ENCODE measurements around the gene ATP11A. TPM values are rescaled to one million over a fixed set of nuclear protein-coding genes. Genes with fewer than 3 reads are reported as not detected.

Gene ATP11A
- total and polyA plus RNA-seq, 9 of the 15 experiments (the other 6 are each of a cell fraction or from before 2014, with no cell fraction given), result 0.38 to 34.2 (median 4.2) TPM

- H2AFZ ChIP-seq (ENCODE audit: low read depth, low read length), result no peak overlapping the region
- no peak overlapping the region for H3K4me2 ChIP-seq (ENCODE audit: insufficient read depth, low read length)
- peaks cover 27 to 82% of the 10 kb centered on the region in 2 experiments for H3K27me3 ChIP-seq (ENCODE audit: control insufficient read depth in 2 of 2, insufficient read depth in 2 of 2, low read length in 2 of 2)
- no peaks in the 10 kb centered on the region for H3K79me2 ChIP-seq (ENCODE audit: control insufficient read depth, insufficient read depth, low read length)
- no peaks in the 10 kb centered on the region for H3K9me3 ChIP-seq (replicated peaks; ENCODE audit: control insufficient read depth, insufficient read depth, low read depth, low read length)
- no TSS peak for BruUV-seq (replicated peaks)
- WGBS (ENCODE audit: insufficient coverage, low coverage, missing lambda C conversion rate), result 39% methylated on average over 6 of the region's 6 CpGs
- FAIRE-seq (no peak), ATAC-seq (no peak), DNase-seq (ENCODE audit: extremely low read depth in 1 of 4, low spot score in 3 of 4) (no peak)
- H3K9ac ChIP-seq (ENCODE audit: insufficient read depth in 1 of 2, low read depth in 2 of 2, low read length in 2 of 2), result no peak overlapping the region
- ChIA-PET POLR2A (interaction anchor here (0.5 kb wide), 1 partner anchor 1419 kb away, joined by 3 read pairs; no protein-coding TSS in a partner anchor), CTCF (ENCODE audit: low intra/inter-chr PET ratio) (no interaction called here)
- in situ Hi-C loops (cut with MboI) (no loop called here), intact Hi-C loops (cut with micrococcal nuclease) (no loop called here)
- no peak overlapping the region for H3K4me3 ChIP-seq
- H4K20me1 ChIP-seq (replicated peaks; ENCODE audit: control insufficient read depth, insufficient read depth, low read length), result peaks cover 8% of the 10 kb centered on the region; the same call in 1 of the 2 replicates
- no peaks in the 10 kb centered on the region for H3K36me3 ChIP-seq (ENCODE audit: control insufficient read depth, insufficient read depth, low read length)
- H3K4me1 ChIP-seq (replicated peaks in 1 of 2; ENCODE audit: control insufficient read depth in 2 of 2, insufficient read depth in 2 of 2, low read length in 2 of 2), result peaks cover 0 to 27% of the 10 kb centered on the region in 2 experiments; a peak in 2 of 5 replicates
- H3K27ac ChIP-seq (ENCODE audit: extremely low read depth, low read depth, low read length), result no peak overlapping the region
- no peaks in the 10 kb centered on the region for H3K9me1 ChIP-seq (ENCODE audit: control insufficient read depth, insufficient read depth, low read length)
- no peak for TF ChIP-seq PURB (CRISPR knock-in tag; IDR thresholded peaks at IDR 0.05; ENCODE audit: low read depth)
- TF ChIP-seq CHD1 (IDR thresholded peaks at IDR 0.05; ENCODE audit: low read length), result no peak
- no peak for TF ChIP-seq MYC (IDR thresholded peaks at IDR 0.05; ENCODE audit: low read depth, low read length)
- no peak for TF ChIP-seq MYC (CRISPR knock-in tag; IDR thresholded peaks at IDR 0.05; ENCODE audit: borderline replicate concordance, low read depth)
- TF ChIP-seq RBM14 (IDR thresholded peaks at IDR 0.05; ENCODE audit: borderline replicate concordance, insufficient read depth, low read depth, low read length), result no peak
- no peak for TF ChIP-seq PPARD (CRISPR knock-in tag; IDR thresholded peaks at IDR 0.05)
- no peak for TF ChIP-seq SREBF2 (CRISPR knock-in tag; IDR thresholded peaks at IDR 0.05)
- TF ChIP-seq ZNF699 (CRISPR knock-in tag; IDR thresholded peaks at IDR 0.05; ENCODE audit: insufficient replicate concordance), result no peak
- TF ChIP-seq ZNF778 (CRISPR knock-in tag; IDR thresholded peaks at IDR 0.05), result no peak
- no peak for TF ChIP-seq HNRNPUL1 (IDR thresholded peaks at IDR 0.05; ENCODE audit: low read length)
- TF ChIP-seq, protein P1, sequence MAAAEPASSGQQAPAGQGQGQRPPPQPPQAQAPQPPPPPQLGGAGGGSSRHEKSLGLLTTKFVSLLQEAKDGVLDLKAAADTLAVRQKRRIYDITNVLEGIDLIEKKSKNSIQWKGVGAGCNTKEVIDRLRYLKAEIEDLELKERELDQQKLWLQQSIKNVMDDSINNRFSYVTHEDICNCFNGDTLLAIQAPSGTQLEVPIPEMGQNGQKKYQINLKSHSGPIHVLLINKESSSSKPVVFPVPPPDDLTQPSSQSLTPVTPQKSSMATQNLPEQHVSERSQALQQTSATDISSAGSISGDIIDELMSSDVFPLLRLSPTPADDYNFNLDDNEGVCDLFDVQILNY (CRISPR knock-in tag; IDR thresholded peaks at IDR 0.05), result no peak
- no peak for TF ChIP-seq DDX20 (tag; IDR thresholded peaks at IDR 0.05; ENCODE audit: low read depth)
- TF ChIP-seq ELF2 (CRISPR knock-in tag; IDR thresholded peaks at IDR 0.05), result no peak
Measured at GRCh38 chr13:112897603-112897955, 207.7 kb downstream of the ATP11A start.
